ENCODE results near the gene ORC5.
"Not testable (repeated sequence)": the region's sequence is repeated elsewhere in the genome, so short reads cannot be mapped to it uniquely, and the experiment has no call there.

Gene ORC5

GRCh38 chr7:104196161-104196560, 11.7 kb downstream of the ORC5 start:
- H3K36me3 ChIP-seq (replicated peaks; ENCODE audit: low read depth, low read length), result peaks cover 72% of the 10 kb centered on the region
- H3K27me3 ChIP-seq (ENCODE audit: low read depth, low read length), result no peaks in the 10 kb centered on the region
- H3K4me1 ChIP-seq (ENCODE audit: low read length), result no peaks in the 10 kb centered on the region
- no peaks in the 10 kb centered on the region for H3K79me2 ChIP-seq (ENCODE audit: low read length)
- H3K9me3 ChIP-seq (ENCODE audit: insufficient read depth, low read length), result peaks cover 8% of the 10 kb centered on the region; the same call in 1 of the 2 replicates
- TF ChIP-seq EZH2phosphoT487 (IDR thresholded peaks at IDR 0.05; ENCODE audit: low read depth) (no peak), CTCF (IDR thresholded peaks at IDR 0.05; ENCODE audit: low read depth, low read length) (no peak)
- H4K20me1 ChIP-seq (ENCODE audit: insufficient read depth, low read length), result no peaks in the 10 kb centered on the region
- H3K9ac ChIP-seq (ENCODE audit: low read length), result no peak overlapping the region
- no peak overlapping the region for H3K4me2 ChIP-seq (ENCODE audit: low read length)
- H2AFZ ChIP-seq (ENCODE audit: low read depth, low read length), result no peak overlapping the region
- H3K4me3 ChIP-seq (ENCODE audit: low read length), result no peak overlapping the region
- H3K27ac ChIP-seq (ENCODE audit: low read length), result no peak overlapping the region

GRCh38 chr7:104192434-104192833, 15.4 kb downstream of the ORC5 start:
- Histone ChIP-seq H3K36me3 (replicated peaks; ENCODE audit: low read depth, low read length) (peaks cover 83% of the 10 kb centered on the region), H3K4me2 (ENCODE audit: low read length) (no peak overlapping the region), H3K4me1 (ENCODE audit: low read length) (no peaks in the 10 kb centered on the region), H3K9ac (ENCODE audit: low read length) (no peak overlapping the region), H2AFZ (ENCODE audit: low read depth, low read length) (no peak overlapping the region), H4K20me1 (ENCODE audit: insufficient read depth, low read length) (no peaks in the 10 kb centered on the region), H3K27ac (ENCODE audit: low read length) (no peak overlapping the region), H3K79me2 (ENCODE audit: low read length) (no peaks in the 10 kb centered on the region), H3K9me3 (ENCODE audit: insufficient read depth, low read length) (no peaks in the 10 kb centered on the region), H3K4me3 (ENCODE audit: low read length) (no peak overlapping the region), H3K27me3 (ENCODE audit: low read depth, low read length) (no peaks in the 10 kb centered on the region)
- TF ChIP-seq CTCF (IDR thresholded peaks at IDR 0.05; ENCODE audit: low read depth, low read length) (no peak), EZH2phosphoT487 (IDR thresholded peaks at IDR 0.05; ENCODE audit: low read depth) (no peak)

GRCh38 chr7:104185346-104185745, 22.5 kb downstream of the ORC5 start:
- H3K9me3 ChIP-seq (ENCODE audit: insufficient read depth, low read length), result peaks cover 3% of the 10 kb centered on the region; the same call in 1 of the 2 replicates

GRCh38 chr7:104179178-104179577, 28.6 kb downstream of the ORC5 start:
- H2AFZ ChIP-seq (ENCODE audit: low read depth, low read length), result no peak overlapping the region
- no peak overlapping the region for H3K4me3 ChIP-seq (ENCODE audit: low read length)
- H3K36me3 ChIP-seq (replicated peaks; ENCODE audit: low read depth, low read length), result peaks cover 59% of the 10 kb centered on the region
- no peak overlapping the region for H3K4me2 ChIP-seq (ENCODE audit: low read length)
- no peaks in the 10 kb centered on the region for H3K27me3 ChIP-seq (ENCODE audit: low read depth, low read length)
- H4K20me1 ChIP-seq (ENCODE audit: insufficient read depth, low read length), result no peaks in the 10 kb centered on the region
- H3K27ac ChIP-seq (ENCODE audit: low read length), result no peak overlapping the region
- H3K9ac ChIP-seq (ENCODE audit: low read length), result no peak overlapping the region
- TF ChIP-seq CTCF (IDR thresholded peaks at IDR 0.05; ENCODE audit: low read depth, low read length) (no peak), EZH2phosphoT487 (IDR thresholded peaks at IDR 0.05; ENCODE audit: low read depth) (no peak)
- H3K79me2 ChIP-seq (ENCODE audit: low read length), result no peaks in the 10 kb centered on the region
- peaks cover 15% of the 10 kb centered on the region; the same call in 1 of the 2 replicates for H3K9me3 ChIP-seq (ENCODE audit: insufficient read depth, low read length)
- H3K4me1 ChIP-seq (ENCODE audit: low read length), result no peaks in the 10 kb centered on the region

More at GRCh38 chr7:104185346-104185745, 22.5 kb downstream of the ORC5 start:
- Histone ChIP-seq H2AFZ (ENCODE audit: low read depth, low read length) (no peak overlapping the region), H3K4me2 (ENCODE audit: low read length) (no peak overlapping the region), H3K4me3 (ENCODE audit: low read length) (no peak overlapping the region), H3K79me2 (ENCODE audit: low read length) (no peaks in the 10 kb centered on the region), H3K27me3 (ENCODE audit: low read depth, low read length) (no peaks in the 10 kb centered on the region), H3K4me1 (ENCODE audit: low read length) (no peaks in the 10 kb centered on the region), H3K36me3 (replicated peaks; ENCODE audit: low read depth, low read length) (peaks cover 89% of the 10 kb centered on the region), H3K9ac (ENCODE audit: low read length) (no peak overlapping the region), H4K20me1 (ENCODE audit: insufficient read depth, low read length) (no peaks in the 10 kb centered on the region), H3K27ac (ENCODE audit: low read length) (no peak overlapping the region)
- no peak for TF ChIP-seq CTCF (IDR thresholded peaks at IDR 0.05; ENCODE audit: low read depth, low read length)
- no peak for TF ChIP-seq EZH2phosphoT487 (IDR thresholded peaks at IDR 0.05; ENCODE audit: low read depth)

GRCh38 chr7:104177565-104178083, 30.2 kb downstream of the ORC5 start:
- H3K27me3 ChIP-seq (ENCODE audit: low read depth, low read length); H2AFZ ChIP-seq (ENCODE audit: low read depth, low read length); H3K4me1 ChIP-seq (ENCODE audit: low read length); H3K79me2 ChIP-seq (ENCODE audit: low read length); H3K4me2 ChIP-seq (ENCODE audit: low read length); H4K20me1 ChIP-seq (ENCODE audit: insufficient read depth, low read length); H3K9ac ChIP-seq (ENCODE audit: low read length); H3K4me3 ChIP-seq (ENCODE audit: low read length); H3K27ac ChIP-seq (ENCODE audit: low read length): not testable (repeated sequence)
- Histone ChIP-seq H3K36me3 (replicated peaks; ENCODE audit: low read depth, low read length) (peaks cover 45% of the 10 kb centered on the region), H3K9me3 (ENCODE audit: insufficient read depth, low read length) (peaks cover 15% of the 10 kb centered on the region; the same call in 1 of the 2 replicates)

All from OCI-LY3 (cell line).